ENCODE measurements around the gene PCDHA11. TPM values are rescaled to one million over a fixed set of nuclear protein-coding genes. Genes with fewer than 3 reads are reported as not detected.
A peak's percentile ranks its signal among the peaks of the same experiment; 100 is the strongest.
"Not testable (repeated sequence)": the region's sequence is repeated elsewhere in the genome, so short reads cannot be mapped to it uniquely, and the experiment has no call there.

The PCDHA11 gene
- total and polyA plus RNA-seq, 4 donors = 0.08 to 1.6 (median 0.52) TPM

DNA sequence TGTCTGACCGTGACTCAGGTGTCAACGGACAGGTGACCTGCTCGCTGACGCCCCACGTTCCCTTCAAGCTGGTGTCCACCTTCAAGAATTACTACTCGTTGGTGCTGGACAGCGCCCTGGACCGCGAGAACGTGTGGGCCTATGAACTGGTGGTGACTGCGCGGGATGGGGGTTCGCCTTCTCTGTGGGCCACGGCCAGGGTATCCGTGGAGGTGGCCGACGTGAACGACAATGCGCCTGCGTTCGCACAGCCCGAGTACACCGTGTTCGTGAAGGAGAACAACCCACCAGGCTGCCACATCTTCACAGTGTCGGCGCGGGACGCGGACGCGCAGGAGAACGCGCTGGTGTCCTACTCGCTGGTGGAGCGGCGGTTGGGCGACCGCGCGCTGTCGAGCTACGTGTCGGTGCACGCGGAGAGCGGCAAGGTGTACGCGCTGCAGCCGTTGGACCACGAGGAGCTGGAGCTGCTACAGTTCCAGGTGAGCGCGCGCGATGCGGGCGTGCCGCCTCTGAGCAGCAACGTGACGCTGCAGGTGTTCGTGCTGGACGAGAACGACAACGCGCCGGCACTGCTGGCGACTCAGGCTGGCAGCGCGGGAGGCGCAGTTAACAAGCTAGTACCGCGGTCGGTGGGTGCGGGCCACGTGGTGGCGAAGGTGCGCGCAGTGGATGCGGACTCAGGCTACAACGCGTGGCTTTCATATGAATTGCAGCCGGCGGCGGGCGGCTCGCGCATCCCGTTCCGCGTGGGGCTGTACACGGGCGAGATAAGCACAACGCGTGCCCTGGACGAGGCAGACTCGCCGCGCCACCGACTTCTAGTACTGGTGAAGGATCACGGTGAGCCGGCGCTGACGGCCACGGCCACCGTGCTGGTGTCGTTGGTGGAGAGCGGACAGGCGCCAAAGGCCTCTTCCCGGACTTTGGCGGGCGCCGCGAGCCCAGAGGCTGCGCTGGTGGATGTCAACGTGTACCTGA lies 1.8 kb downstream of the PCDHA11 start:
- Histone ChIP-seq H3K4me1 (ENCODE audit: control insufficient read depth in 5 of 5, insufficient read depth in 5 of 5, low read length in 5 of 5) (peaks cover 0 to 1% (median 0%) of the 10 kb centered on the region in 5 donors), H3K36me3 (ENCODE audit: control insufficient read depth in 4 of 4, insufficient read depth in 4 of 4, low read length in 4 of 4) (no peaks in the 10 kb centered on the region), H3K27me3 (ENCODE audit: control insufficient read depth in 3 of 3, insufficient read depth in 3 of 3, low read length in 2 of 3) (peaks cover 0 to 6% (median 0%) of the 10 kb centered on the region in 3 donors), H3K9ac (ENCODE audit: insufficient read depth in 1 of 2, low read length in 2 of 2) (no peak overlapping the region), H3K9me3 (ENCODE audit: control insufficient read depth in 4 of 4, insufficient read depth in 3 of 4, low read length in 3 of 4) (peaks cover 0 to 29% (median 3%) of the 10 kb centered on the region in 4 donors), H3K27ac (ENCODE audit: low read depth in 1 of 2, low read length in 1 of 2) (no peak overlapping the region), H3K4me3 (no peak overlapping the region)
- WGBS, 2 donors = 46 to 52% methylated on average over 112 to 114 of the region's 114 CpGs
- no peak for DNase-seq
- no peak for TF ChIP-seq CTCF (IDR thresholded peaks at IDR 0.05; ENCODE audit: control extremely low read depth, extremely low read depth)
- no peak for ATAC-seq (ENCODE audit: insufficient read depth, low FRiP score)

- WGBS, 2 donors = 15 to 17% methylated on average over 45 to 47 of the region's 47 CpGs
- Histone ChIP-seq H3K9ac (ENCODE audit: insufficient read depth in 1 of 2, low read length in 2 of 2) (no peak within 1 kb of the TSS), H3K4me1 (ENCODE audit: control insufficient read depth in 5 of 5, insufficient read depth in 5 of 5, low read length in 5 of 5) (peaks cover 0 to 2% (median 0%) of the 10 kb centered on the region in 5 donors), H3K36me3 (ENCODE audit: control insufficient read depth in 4 of 4, insufficient read depth in 4 of 4, low read length in 4 of 4) (no peaks in the 10 kb centered on the region), H3K4me3 (no peak within 1 kb of the TSS), H3K27ac (ENCODE audit: low read depth in 1 of 2, low read length in 1 of 2) (no peak within 1 kb of the TSS), H3K9me3 (ENCODE audit: control insufficient read depth in 4 of 4, insufficient read depth in 3 of 4, low read length in 3 of 4) (peaks cover 0 to 33% (median 2%) of the 10 kb centered on the region in 4 donors), H3K27me3 (ENCODE audit: control insufficient read depth in 3 of 3, insufficient read depth in 3 of 3, low read length in 2 of 3) (peaks cover 0 to 6% (median 0%) of the 10 kb centered on the region in 3 donors)
- TF ChIP-seq CTCF (IDR thresholded peaks at IDR 0.05; ENCODE audit: control extremely low read depth, extremely low read depth) = no peak
- DNase-seq (no peak), ATAC-seq (ENCODE audit: insufficient read depth, low FRiP score) (peak; percentile 62)
Measured at GRCh38 chr5:140875085-140876065, 6.6 kb downstream of the PCDHA11 start, which contains the start of gene PCDHA12. PCDHA12 (plus strand) TSS chr5:140875308; CDS start chr5:140875473, 165 bp downstream.

DNA sequence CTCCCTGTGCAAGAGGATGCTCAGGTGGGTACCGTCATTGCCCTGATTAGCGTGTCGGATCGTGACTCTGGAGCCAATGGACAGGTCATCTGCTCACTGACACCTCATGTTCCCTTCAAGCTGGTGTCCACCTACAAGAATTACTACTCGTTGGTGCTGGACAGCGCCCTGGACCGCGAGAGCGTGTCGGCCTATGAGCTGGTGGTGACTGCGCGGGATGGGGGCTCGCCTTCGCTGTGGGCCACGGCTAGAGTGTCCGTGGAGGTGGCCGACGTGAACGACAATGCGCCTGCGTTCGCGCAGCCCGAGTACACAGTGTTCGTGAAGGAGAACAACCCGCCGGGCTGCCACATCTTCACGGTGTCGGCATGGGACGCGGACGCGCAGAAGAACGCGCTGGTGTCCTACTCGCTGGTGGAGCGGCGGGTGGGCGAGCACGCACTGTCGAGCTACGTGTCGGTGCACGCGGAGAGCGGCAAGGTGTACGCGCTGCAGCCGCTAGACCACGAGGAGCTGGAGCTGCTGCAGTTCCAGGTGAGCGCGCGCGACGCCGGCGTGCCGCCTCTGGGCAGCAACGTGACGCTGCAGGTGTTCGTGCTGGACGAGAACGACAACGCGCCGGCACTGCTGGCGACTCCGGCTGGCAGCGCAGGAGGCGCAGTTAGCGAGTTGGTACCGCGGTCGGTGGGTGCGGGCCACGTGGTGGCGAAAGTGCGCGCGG lies 7.9 kb downstream of the PCDHA11 start:
- H3K4me3 ChIP-seq; H3K4me1 ChIP-seq (ENCODE audit: control insufficient read depth in 5 of 5, insufficient read depth in 5 of 5, low read length in 5 of 5); DNase-seq; H3K9ac ChIP-seq (ENCODE audit: insufficient read depth in 1 of 2, low read length in 2 of 2); H3K27ac ChIP-seq (ENCODE audit: low read depth in 1 of 2, low read length in 1 of 2); H3K36me3 ChIP-seq (ENCODE audit: control insufficient read depth in 4 of 4, insufficient read depth in 4 of 4, low read length in 4 of 4); ATAC-seq (ENCODE audit: insufficient read depth, low FRiP score); H3K27me3 ChIP-seq (ENCODE audit: control insufficient read depth in 3 of 3, insufficient read depth in 3 of 3, low read length in 2 of 3): not testable (repeated sequence)
- peaks cover 2 to 24% (median 2%) of the 10 kb centered on the region in 4 donors for H3K9me3 ChIP-seq (ENCODE audit: control insufficient read depth in 4 of 4, insufficient read depth in 3 of 4, low read length in 3 of 4)
- 40 to 49% methylated on average over 80 of the region's 80 CpGs for WGBS, 2 donors

Measured in lung (tissue), 12 donors.